CD4-positive, alpha-beta T cell treated with Interleukin-10 for 1 hour (primary cell): ENCODE data around the gene TMEM52.
"Not testable (repeated sequence)": the region's sequence is repeated elsewhere in the genome, so short reads cannot be mapped to it uniquely, and the experiment has no call there.

Source experiments
- DNase-seq: peaks from one replicate; pipeline ENCODE4 v3.0.0-alpha.2; 2020

The TMEM52 gene

GRCh38 chr1:1892763-1893120 is 26.3 kb downstream of the TMEM52 start:
- no peak for DNase-seq

DNA sequence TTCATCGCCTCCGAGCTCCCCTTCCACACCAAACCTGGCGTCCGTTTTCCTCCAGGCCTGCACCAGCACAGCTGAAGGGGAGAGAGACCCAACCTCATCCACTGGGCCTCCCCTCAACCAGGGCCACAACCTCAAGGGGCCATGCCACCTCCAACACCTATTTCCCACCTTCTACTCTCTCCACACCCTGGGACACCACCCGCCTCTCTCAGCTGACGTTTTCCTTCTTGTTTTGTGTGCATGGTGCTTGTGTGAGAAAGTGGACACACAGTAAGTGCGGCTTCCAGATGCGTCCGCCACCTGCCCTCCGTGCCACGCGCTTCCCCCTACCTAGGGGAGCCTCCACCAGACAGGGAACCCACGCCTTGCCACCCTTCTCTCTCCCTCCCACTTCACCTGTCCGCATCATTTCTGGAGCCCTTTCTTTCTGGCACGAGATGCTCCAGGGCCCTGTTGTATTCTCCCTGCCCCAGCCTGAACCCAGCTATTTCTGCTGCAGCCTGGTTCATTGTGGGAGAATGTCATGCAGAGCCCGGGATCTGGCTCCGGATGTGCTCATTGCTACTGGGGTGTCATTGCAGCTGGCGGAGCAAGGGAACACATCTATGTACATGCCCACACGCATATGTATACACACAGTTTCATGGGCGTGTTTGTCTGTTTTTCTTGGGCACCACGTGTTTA is 26.9 kb downstream of the TMEM52 start:
- DNase-seq = no peak

DNA sequence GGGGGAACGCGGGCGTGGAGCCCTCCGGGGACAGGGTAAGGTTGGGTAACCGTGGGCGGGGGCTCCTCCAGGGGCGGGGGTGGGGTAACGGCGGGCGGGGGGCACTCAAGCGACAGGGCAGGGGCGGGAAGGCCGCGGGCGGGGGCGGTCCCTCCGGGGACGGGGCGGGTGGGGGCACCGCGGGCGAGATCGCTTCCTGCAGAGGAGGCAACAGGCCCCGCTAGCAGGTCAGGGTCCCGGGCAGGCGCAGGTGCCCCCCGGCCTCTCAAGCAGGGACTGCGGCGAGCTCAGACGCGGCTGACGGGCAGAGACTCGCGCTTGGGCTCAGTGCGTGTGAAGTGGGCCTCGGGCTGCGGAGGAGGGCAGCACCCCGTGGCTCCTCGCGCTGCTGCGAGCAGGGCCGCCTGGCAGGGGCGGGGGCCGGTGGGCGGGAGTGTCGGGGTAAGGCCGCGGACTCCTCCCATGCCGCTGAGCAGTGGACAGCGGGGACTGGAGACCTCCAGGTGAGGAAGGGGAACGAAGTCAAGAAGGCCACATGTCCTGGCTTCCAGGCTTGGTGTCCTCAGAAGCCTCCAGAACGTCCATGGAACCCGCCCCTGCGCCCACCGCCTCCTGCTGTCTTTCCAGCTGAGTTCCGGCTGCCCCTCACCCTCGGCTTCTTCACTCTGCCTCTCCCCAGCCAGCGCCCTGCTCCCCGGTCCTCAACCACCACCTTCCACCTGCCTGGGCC is 27.6 kb downstream of the TMEM52 start:
- peak; percentile 76 for DNase-seq

DNA sequence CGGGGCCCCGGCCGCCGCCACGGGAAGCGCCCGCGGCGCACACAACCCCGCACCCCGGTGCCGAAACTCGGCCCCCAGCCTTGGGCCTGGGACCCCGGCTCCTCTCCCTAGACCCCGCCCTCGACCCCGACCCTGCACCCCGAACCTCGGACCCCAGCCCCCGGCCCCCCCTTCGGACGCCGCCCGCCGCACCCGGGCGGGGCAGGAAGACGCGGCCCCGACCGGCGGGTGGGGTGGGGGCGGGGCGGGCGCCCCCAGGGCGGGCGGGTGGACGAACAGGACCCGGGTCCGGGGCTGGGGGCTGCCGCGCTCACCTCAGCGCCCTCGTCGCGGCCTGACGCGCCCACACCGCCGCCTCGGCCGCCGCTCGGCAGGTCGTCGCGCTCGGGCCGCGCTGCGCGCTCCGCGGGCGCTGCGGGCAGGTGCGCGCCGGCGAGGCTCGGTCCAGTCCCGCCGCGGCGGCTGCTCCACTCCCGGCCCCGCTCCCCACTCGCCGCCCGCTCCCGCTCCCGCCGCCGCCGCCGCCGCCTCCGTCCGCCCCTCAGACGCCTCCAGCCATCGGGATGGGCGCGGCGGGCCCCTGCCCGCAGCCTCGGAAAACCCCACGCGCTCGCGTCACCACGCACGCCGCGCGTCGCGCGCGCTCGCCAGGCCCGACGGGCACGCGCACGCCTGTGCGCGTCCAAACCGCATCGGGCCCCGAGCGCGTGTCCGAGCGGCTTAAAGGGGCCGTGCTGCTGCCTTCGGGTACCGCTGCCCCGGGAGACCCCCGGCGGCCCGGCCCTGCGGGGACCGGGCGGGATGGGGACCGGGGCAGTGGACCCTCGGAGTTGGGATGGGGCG is 28.4 kb downstream of the TMEM52 start, which contains the start of gene GNB1:
TSS of gene GNB1 (minus strand) at position 582 of the 843 bp plus-strand sequence. CDS start 65,634 bp downstream, outside the sequence.
- peak; percentile 91 for DNase-seq

- DNase-seq = peak; percentile 52
These were observed 29.1 kb downstream of the TMEM52 start for GRCh38 chr1:1889847-1890505.

DNA sequence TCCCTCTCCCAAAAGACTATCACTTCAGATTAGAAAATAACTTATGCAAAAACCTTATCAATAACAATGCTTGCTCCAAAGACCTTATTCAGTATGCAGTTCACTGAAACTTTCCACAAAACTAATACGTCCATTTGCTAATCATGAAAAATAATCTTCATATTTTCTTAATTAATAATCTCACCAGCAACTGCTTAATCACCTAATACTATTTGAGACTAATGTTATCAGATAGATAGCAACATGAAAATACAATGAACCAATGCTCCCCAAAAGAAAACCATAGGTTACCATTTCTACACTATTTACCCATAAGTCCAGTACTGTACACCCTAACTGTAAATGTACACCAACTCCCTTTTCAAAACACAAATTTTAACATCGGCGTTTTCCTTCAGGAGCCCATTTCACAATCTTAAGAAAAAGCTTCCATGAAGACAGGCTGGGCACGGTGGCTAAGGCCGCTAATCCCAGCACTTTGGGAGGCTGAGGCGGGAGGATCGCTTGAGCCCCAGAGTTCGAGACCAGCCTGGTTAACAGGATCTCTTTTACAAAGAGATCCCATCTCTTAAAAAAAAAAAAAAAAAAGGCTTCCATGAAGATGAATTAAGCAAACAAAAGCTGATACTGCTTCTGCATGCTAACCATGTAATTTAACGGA is 29.9 kb downstream of the TMEM52 start:
- no peak for DNase-seq

GRCh38 chr1:1883890-1884289 is 35.2 kb downstream of the TMEM52 start:
- not testable (repeated sequence) for DNase-seq

DNA sequence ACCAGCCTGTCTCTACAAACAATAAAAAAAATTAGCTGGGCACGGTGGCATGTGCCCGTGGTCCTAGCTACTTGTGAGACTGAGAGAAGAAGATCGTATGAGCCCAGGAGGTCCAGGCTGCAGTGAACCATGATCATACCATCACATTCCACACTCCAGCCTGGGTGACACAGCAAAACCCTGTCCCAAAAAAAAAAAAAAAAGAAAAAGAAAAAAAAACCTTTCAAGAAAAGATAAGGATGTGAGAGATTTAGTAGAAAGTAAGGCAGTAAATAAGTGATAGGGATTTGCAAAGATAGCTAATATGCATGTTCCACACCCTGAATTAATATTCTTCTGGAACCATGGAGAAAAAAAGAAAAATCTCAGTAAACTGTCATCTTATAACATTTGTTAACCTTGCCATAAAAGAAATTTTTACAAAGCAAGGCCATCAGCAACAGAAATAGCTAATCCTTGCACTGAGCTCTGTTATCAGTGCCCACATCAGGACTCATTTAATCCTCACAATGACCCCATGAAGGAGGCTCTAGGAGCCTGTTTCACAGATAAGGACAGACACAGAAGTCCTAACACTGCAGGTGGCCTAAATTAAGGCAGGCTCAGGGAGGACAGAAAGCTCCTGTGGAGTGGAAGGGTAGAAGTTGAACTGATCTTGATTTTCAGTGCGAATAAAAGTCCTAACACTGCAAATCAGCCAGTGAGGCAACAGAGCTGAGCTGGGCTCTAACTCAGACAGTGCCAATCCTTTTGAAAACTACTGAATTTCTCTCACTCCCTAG is 35.8 kb downstream of the TMEM52 start:
- no peak for DNase-seq

- DNase-seq = no peak
These were observed 37.4 kb downstream of the TMEM52 start for GRCh38 chr1:1881727-1882126.

- no peak for DNase-seq
These were observed 38.3 kb downstream of the TMEM52 start for GRCh38 chr1:1880617-1881312.

DNA sequence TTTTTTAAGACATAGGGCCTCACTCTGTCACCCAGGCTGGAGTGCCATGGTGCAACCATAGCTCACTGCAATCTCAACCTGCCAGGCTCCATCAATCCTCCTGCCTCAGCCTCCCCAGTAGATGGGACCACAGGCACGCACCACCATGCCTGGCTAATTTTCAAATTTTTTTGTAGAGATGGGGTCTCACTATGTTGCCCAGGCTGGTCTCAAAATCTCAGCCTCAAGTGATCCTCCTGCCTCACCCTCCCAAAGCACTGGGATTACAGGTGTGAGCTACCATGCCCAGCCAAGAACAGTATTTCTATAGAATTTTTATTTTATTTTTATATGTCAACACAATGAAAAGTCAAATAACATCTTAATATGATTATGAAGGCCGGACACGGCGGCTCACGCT is 39.1 kb downstream of the TMEM52 start:
- DNase-seq = no peak

GRCh38 chr1:1877865-1878436 is 41.1 kb downstream of the TMEM52 start:
- no peak for DNase-seq

DNA sequence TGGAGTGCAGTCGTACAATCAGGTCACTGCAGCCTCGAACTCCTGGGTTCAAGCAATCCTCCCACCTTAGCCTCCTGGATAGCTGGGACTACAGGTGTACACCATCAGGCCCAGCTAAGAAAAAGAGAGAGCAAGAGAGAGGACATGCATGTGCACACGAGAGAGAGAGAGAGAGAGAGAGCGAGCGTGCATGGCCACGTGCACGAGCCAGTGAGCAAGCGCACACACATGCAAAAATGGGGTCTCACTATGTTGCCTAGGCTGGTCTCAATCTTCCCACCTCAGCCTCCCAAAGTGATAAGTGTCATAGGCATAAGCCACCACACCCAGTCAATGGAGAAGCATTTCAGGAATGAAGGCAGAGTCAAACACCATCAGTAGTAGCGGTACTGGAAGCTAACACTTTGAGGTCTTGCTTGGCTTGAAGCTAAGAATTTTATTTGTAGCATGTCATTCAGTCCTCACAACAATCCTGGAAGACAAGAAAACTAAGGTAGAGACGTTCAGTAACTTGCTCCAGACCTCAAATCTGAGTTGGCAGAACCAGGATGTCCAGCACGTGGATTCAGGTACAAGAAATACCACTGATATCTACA is 42.6 kb downstream of the TMEM52 start:
- DNase-seq = no peak

GRCh38 chr1:1875932-1876331 is 43.1 kb downstream of the TMEM52 start:
- no peak for DNase-seq

GRCh38 chr1:1874901-1875300 is 44.2 kb downstream of the TMEM52 start:
- DNase-seq = no peak

DNA sequence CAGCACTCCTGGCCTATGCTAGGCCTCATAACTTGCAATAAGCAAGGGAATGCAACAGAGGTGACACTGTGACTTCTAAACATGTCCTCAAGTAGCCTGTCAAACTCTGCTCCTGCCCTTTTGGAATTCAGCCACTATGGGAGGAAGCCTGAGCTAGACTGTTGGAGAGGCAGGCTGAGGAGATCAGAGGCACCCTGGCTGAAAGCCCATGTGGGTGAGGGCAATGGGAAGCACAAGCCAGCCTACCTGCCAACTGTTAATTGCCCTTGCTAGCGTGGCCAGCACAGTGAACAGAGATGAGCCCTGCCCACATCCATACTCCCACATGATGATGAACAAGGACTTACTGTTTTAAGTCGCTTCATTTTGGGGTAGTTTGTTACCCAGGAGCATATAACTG is 45.9 kb downstream of the TMEM52 start:
- DNase-seq = no peak

GRCh38 chr1:1872329-1872994 is 46.6 kb downstream of the TMEM52 start:
- DNase-seq = no peak

- DNase-seq = no peak
These were observed 49.6 kb downstream of the TMEM52 start for GRCh38 chr1:1869469-1869868.
